Measurements from ENCODE around the gene MPPED2. TPM values are rescaled to one million over a fixed set of nuclear protein-coding genes. Genes with fewer than 3 reads are reported as not detected.

MPPED2 gene
- total RNA-seq, 6 experiments from 2014 or later, result 0.12 to 1.8 (median 0.75) TPM

DNA sequence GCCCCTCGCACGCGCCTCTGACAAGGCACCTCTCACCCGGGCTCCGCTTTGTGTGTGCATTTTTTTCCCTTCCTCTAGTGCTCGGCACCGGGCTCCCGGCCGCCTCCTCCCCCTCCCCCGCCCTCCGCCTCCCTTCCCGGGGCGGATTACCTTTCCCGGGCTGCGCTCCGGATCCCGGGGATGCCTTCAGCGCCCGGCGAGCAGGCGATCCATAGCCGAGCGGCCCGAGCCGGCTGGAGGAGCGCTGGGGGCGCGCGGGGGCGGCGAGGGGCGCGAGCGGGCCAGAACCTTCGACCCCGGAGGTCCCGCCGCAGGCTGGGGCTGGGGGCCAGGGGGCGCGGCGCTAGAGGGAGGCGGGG is 282 bp downstream of the MPPED2 start:
- Histone ChIP-seq H3K27me3 (no peaks in the 10 kb centered on the region), H3K4me3 (peak overlapping the region; percentile 65 to 78 (median 71)), H3K27ac (peak overlapping the region in 2 of 3 donors; percentile 47 to 60), H3K9me3 (no peaks in the 10 kb centered on the region), H3K4me1 (peaks cover 0 to 6% (median 0%) of the 10 kb centered on the region in 4 donors), H3K36me3 (no peaks in the 10 kb centered on the region)
- peak; percentile 42 to 56 (median 47) for DNase-seq
- ATAC-seq, result peak; percentile 43 to 71 (median 58)
- intact Hi-C loops (cut with DNase I), result no loop called here
- WGBS (ENCODE audit: insufficient coverage, low coverage, low lambda C conversion rate, missing lambda C conversion rate), result no CpG with 5 or more reads among the region's 42 CpGs
- no peak for TF ChIP-seq POLR2A (IDR thresholded peaks at IDR 0.05)
- TF ChIP-seq, protein P1, sequence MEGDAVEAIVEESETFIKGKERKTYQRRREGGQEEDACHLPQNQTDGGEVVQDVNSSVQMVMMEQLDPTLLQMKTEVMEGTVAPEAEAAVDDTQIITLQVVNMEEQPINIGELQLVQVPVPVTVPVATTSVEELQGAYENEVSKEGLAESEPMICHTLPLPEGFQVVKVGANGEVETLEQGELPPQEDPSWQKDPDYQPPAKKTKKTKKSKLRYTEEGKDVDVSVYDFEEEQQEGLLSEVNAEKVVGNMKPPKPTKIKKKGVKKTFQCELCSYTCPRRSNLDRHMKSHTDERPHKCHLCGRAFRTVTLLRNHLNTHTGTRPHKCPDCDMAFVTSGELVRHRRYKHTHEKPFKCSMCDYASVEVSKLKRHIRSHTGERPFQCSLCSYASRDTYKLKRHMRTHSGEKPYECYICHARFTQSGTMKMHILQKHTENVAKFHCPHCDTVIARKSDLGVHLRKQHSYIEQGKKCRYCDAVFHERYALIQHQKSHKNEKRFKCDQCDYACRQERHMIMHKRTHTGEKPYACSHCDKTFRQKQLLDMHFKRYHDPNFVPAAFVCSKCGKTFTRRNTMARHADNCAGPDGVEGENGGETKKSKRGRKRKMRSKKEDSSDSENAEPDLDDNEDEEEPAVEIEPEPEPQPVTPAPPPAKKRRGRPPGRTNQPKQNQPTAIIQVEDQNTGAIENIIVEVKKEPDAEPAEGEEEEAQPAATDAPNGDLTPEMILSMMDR (IDR thresholded peaks at IDR 0.05), result no peak

GRCh38 chr11:30585125-30585891 is 845 bp downstream of the MPPED2 start:
- H3K36me3 ChIP-seq, result no peaks in the 10 kb centered on the region
- peaks cover 0 to 6% (median 0%) of the 10 kb centered on the region in 4 donors for H3K4me1 ChIP-seq
- 1% methylated on average over 29 of the region's 74 CpGs for WGBS (ENCODE audit: insufficient coverage, low coverage, low lambda C conversion rate, missing lambda C conversion rate)
- H3K9me3 ChIP-seq, result no peaks in the 10 kb centered on the region
- TF ChIP-seq POLR2A (IDR thresholded peaks at IDR 0.05), result no peak
- TF ChIP-seq, protein P1 (IDR thresholded peaks at IDR 0.05), result no peak
- intact Hi-C loops (cut with DNase I), result no loop called here
- H3K27me3 ChIP-seq, result no peaks in the 10 kb centered on the region
- peak overlapping the region; percentile 65 to 78 (median 71) for H3K4me3 ChIP-seq
- peak; percentile 41 to 55 (median 46) for DNase-seq
- ATAC-seq, result peak; percentile 58 to 62 (median 60)
- no peak overlapping the region for H3K27ac ChIP-seq

- ATAC-seq, result no peak
- TF ChIP-seq POLR2A (IDR thresholded peaks at IDR 0.05), result no peak
- TF ChIP-seq, protein P1 (IDR thresholded peaks at IDR 0.05), result no peak
- WGBS (ENCODE audit: insufficient coverage, low coverage, low lambda C conversion rate, missing lambda C conversion rate), result 38% methylated on average over 26 of the region's 29 CpGs
- Histone ChIP-seq H3K9me3 (no peaks in the 10 kb centered on the region), H3K4me3 (peak overlapping the region in 1 of 3 donors; percentile 78), H3K27me3 (no peaks in the 10 kb centered on the region), H3K36me3 (no peaks in the 10 kb centered on the region), H3K4me1 (peaks cover 0 to 6% (median 0%) of the 10 kb centered on the region in 4 donors), H3K27ac (no peak overlapping the region)
- peak in 1 of 3 donors; percentile 43 for DNase-seq
- intact Hi-C loops (cut with DNase I), result no loop called here
These were observed 2.5 kb downstream of the MPPED2 start for GRCh38 chr11:30583476-30584280.

- no peak overlapping the region for H3K4me3 ChIP-seq
- ATAC-seq (no peak), DNase-seq (no peak)
- no peak overlapping the region for H3K27ac ChIP-seq
- peaks cover 0 to 6% (median 0%) of the 10 kb centered on the region in 4 donors for H3K4me1 ChIP-seq
- 77% methylated on average over 4 of the region's 4 CpGs for WGBS (ENCODE audit: insufficient coverage, low coverage, low lambda C conversion rate, missing lambda C conversion rate)
- intact Hi-C loops (cut with DNase I), result no loop called here
- no peaks in the 10 kb centered on the region for H3K27me3 ChIP-seq
- TF ChIP-seq, protein P1 (IDR thresholded peaks at IDR 0.05), result no peak
- no peak for TF ChIP-seq POLR2A (IDR thresholded peaks at IDR 0.05)
- no peaks in the 10 kb centered on the region for H3K9me3 ChIP-seq
- H3K36me3 ChIP-seq, result no peaks in the 10 kb centered on the region
These were observed 3.4 kb downstream of the MPPED2 start for GRCh38 chr11:30582726-30583125.
